Brain pericyte (primary cell): ENCODE data around the gene ZFPM1.

Experiments used
- DNase-seq: peaks from one replicate; pipeline ENCODE4 v3.0.0-alpha.2; 2012; ENCODE audit warnings: low read depth, low spot score

ZFPM1 gene

DNA sequence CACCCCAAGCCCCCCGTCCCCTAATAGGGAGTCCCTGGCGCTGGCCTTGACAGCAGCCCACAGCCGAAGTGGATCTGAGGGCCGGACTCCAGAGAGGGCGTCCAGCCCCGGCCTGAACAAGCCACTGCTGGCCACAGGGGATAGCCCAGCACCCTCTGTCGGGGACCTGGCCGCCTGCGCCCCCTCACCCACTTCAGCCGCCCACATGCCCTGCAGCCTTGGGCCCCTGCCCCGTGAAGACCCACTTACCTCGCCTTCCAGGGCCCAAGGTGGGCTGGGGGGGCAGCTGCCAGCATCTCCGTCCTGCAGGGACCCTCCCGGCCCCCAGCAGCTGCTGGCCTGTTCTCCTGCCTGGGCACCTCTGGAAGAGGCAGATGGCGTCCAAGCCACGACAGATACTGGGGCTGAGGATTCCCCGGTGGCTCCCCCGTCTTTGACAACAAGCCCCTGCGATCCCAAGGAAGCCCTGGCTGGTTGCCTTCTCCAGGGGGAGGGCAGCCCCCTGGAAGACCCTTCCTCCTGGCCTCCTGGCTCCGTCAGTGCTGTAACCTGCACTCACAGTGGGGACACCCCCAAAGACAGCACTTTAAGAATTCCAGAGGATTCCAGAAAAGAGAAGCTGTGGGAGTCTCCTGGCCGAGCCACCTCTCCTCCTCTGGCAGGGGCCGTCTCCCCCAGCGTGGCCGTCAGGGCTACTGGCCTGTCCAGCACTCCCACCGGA, 19.3 kb upstream of the ZFPM1 start:
- DNase-seq: no peak

GRCh38 chr16:88434353-88434690, 18.8 kb upstream of the ZFPM1 start:
- DNase-seq: no peak

- DNase-seq: no peak
These were observed 18.3 kb upstream of the ZFPM1 start for GRCh38 chr16:88434746-88435145.

DNA sequence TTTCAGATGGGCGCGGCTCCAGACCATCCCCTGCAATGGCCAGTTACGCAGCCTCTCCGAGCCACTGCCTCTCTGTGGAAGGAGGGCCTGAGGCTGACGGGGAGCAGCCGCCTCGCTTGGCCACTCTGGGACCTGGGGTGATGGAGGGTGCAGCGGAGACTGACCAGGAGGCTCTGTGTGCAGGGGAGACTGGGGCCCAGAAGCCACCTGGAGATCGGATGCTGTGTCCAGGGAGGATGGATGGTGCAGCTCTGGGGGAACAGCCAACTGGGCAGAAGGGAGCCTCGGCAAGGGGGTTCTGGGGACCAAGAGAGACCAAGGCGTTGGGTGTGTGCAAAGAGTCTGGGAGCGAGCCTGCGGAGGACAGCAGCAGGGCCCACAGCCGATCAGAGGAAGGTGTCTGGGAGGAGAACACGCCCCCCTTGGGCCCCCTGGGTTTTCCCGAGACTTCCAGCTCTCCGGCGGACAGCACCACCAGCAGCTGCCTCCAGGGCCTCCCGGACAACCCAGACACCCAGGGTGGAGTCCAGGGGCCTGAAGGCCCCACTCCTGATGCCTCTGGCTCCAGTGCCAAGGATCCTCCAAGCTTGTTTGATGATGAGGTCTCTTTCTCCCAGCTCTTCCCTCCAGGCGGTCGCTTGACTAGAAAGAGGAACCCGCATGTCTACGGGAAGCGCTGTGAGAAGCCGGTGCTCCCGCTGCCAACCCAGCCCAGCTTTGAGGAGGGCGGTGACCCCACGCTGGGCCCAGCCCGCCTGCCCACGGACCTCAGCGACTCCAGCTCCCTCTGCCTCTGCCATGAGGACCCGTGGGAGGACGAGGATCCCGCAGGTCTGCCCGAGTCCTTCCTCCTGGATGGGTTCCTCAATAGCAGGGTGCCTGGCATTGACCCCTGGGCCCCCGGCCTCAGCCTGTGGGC, 17.4 kb upstream of the ZFPM1 start:
- DNase-seq: no peak

- DNase-seq: no peak
These were observed 16.3 kb upstream of the ZFPM1 start for GRCh38 chr16:88436796-88437195.

GRCh38 chr16:88437367-88437964, 15.6 kb upstream of the ZFPM1 start:
- DNase-seq: no peak

GRCh38 chr16:88438084-88438870, 14.8 kb upstream of the ZFPM1 start:
- DNase-seq: no peak

- no peak for DNase-seq
These were observed 14.1 kb upstream of the ZFPM1 start for GRCh38 chr16:88439016-88439415.

DNA sequence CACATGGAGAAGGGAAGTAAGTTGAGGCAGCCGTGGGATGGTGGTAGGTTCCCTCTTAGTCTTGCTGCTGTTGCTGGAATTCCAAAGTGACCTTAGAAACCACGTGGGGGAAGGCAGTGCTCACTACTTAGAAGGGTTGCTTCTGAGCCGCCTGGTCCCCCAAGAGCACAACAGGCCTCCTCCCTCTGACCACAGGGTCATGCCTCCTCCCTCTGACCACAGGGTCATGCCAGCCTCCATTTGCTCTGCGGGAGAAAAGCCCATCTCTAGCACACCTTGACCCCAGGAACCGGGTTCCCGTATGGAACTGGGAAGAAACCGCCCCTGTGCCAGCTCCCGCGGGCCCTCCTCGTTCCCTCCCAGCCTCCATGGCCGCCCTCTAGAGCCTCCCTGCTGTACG, 13.4 kb upstream of the ZFPM1 start:
- DNase-seq: no peak

- no peak for DNase-seq
These were observed 13.0 kb upstream of the ZFPM1 start for GRCh38 chr16:88440111-88440510.

- no peak for DNase-seq
These were observed 12.2 kb upstream of the ZFPM1 start for GRCh38 chr16:88440686-88441405.

- no peak for DNase-seq
These were observed 11.6 kb upstream of the ZFPM1 start for GRCh38 chr16:88441460-88441859.

- DNase-seq: no peak
These were observed 10.7 kb upstream of the ZFPM1 start for GRCh38 chr16:88442383-88442726.

GRCh38 chr16:88442727-88443576, 10.1 kb upstream of the ZFPM1 start:
- no peak for DNase-seq

- no peak for DNase-seq
These were observed 8.1 kb upstream of the ZFPM1 start for GRCh38 chr16:88444826-88445582.

DNA sequence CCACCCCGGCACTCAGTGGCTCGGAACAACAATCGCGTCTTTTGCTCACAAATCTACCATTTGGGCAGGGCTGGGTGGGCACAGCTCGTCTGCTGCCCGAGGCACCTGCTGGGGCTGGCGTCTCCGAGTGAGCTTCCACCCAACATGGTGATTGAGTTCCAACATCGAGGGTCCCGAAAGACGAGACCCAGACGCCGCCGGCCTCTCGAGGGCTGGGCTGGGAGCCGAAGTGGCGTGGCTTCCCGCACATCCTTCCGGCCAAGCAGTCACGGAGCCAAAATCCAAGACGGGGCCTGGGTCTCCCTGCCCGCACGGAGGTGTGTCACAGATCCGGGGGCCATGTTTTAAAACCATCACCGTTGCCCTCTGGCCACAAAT, 7.5 kb upstream of the ZFPM1 start:
- DNase-seq: no peak

DNA sequence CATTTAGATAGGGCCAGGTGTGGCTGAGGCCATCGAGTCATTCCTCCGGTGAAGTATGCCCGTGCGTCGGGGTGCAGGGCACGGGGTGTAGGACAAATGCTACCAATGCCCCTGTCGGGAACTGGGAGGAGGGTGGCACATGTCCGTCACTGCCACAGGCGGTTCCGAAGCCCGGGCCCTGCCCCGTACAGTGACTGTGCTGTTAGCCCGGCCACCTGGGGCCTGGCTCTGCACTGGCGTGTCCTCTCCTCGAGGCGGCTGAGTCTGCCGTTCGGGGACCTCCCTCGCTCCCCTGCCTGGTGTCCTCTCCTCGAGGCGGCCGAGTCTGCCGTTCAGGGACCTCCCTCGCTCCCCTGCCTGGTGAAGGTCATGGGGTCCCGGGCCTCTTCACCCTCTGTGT, 7.0 kb upstream of the ZFPM1 start:
- DNase-seq: no peak

- DNase-seq: no peak
These were observed 6.3 kb upstream of the ZFPM1 start for GRCh38 chr16:88446736-88447135.

- no peak for DNase-seq
These were observed 5.2 kb upstream of the ZFPM1 start for GRCh38 chr16:88447881-88448280.
